Parathyroid adenoma (tissue), 2 donors: ENCODE results near the gene PFKFB2.

Experiments
- H2AFZ ChIP-seq: fragments of 300-600 bp; sonication (generic); one replicate; pipeline ENCODE4 v1.7.0; 2017; ENCODE audit warnings: antibody characterized with exemption, mild to moderate bottlenecking
- H3K27ac ChIP-seq: fragments of 300-600 bp; sonication (generic); one replicate; pipeline ENCODE4 v1.7.0; 2017
- H3K27me3 ChIP-seq: fragments of 300-600 bp; sonication (generic); one replicate; pipeline ENCODE4 v1.7.0; 2017; ENCODE audit warnings: low read length; ENCODE audit not compliant: control insufficient read depth, insufficient read depth
- H3K36me3 ChIP-seq: fragments of 300-600 bp; sonication (generic); one replicate; pipeline ENCODE4 v1.7.0; 2017; ENCODE audit warnings: low read length; ENCODE audit not compliant: control insufficient read depth, insufficient read depth
- H3K4me1 ChIP-seq: fragments of 300-600 bp; sonication (generic); one replicate; pipeline ENCODE4 v1.7.0; 2017; ENCODE audit warnings: control low read depth
- H3K4me2 ChIP-seq: fragments of 300-600 bp; sonication (generic); one replicate; pipeline ENCODE4 v1.7.0; 2017; ENCODE audit warnings: low read length
- H3K4me3 ChIP-seq: fragments of 300-600 bp; sonication (generic); one replicate; pipeline ENCODE4 v1.7.0; 2017; ENCODE audit warnings: low read depth, low read length
- H3K79me2 ChIP-seq: fragments of 300-600 bp; sonication (generic); one replicate; pipeline ENCODE4 v1.7.0; 2017; ENCODE audit warnings: control low read depth
- H3K9ac ChIP-seq: fragments of 300-600 bp; sonication (generic); one replicate; pipeline ENCODE4 v1.7.0; 2017; ENCODE audit warnings: mild to moderate bottlenecking
- H3K9me3 ChIP-seq: fragments of 300-600 bp; sonication (generic); one replicate; pipeline ENCODE4 v1.7.0; 2017; ENCODE audit warnings: low read length; ENCODE audit not compliant: control insufficient read depth
- TF ChIP-seq, protein P1 (sequence below): fragments of 300-600 bp; sonication (generic); IDR thresholded peaks from one replicate; pipeline ENCODE4 v1.7.0; 2017; ENCODE audit warnings: antibody characterized with exemption, mild to moderate bottlenecking
- donor health status: primary hyperparathyroidism.

PFKFB2 gene

DNA sequence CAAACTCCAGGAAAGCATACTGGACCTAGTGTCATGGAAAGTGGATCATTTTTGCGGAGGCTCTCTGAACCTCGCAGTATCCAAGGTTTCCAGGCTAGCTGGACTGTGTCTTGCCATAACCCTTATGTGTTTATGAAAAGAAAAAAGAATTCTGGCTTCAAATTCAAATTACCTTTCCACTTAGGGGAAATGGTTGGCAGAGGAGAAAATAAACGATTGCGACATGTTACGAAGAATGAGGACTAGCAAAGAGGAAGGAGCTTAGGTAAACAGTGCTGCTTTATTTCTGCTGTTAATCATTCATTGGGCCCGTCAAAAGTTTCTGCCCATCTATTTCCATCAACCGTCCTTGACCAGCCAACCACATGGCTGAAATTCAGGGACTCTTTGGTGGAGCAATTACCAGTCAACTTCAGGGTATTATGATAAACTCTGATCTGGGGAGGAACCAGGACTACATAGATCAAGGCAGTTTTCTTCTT lies 50.9 kb downstream of the PFKFB2 start, which contains the start of gene C4BPA:
Gene C4BPA, plus strand, starts transcription at position 342 of the 482 bp plus-strand sequence. CDS start 8,793 bp downstream, outside the sequence.
- Histone ChIP-seq H3K36me3 (no peaks in the 10 kb centered on the region), H3K4me1 (no peaks in the 10 kb centered on the region), H3K4me3 (no peak within 1 kb of the TSS), H3K27ac (no peak within 1 kb of the TSS), H3K4me2 (no peak within 1 kb of the TSS), H3K79me2 (no peaks in the 10 kb centered on the region), H3K9me3 (no peaks in the 10 kb centered on the region), H2AFZ (no peak within 1 kb of the TSS), H3K27me3 (no peaks in the 10 kb centered on the region), H3K9ac (no peak within 1 kb of the TSS)
- TF ChIP-seq, protein P1, sequence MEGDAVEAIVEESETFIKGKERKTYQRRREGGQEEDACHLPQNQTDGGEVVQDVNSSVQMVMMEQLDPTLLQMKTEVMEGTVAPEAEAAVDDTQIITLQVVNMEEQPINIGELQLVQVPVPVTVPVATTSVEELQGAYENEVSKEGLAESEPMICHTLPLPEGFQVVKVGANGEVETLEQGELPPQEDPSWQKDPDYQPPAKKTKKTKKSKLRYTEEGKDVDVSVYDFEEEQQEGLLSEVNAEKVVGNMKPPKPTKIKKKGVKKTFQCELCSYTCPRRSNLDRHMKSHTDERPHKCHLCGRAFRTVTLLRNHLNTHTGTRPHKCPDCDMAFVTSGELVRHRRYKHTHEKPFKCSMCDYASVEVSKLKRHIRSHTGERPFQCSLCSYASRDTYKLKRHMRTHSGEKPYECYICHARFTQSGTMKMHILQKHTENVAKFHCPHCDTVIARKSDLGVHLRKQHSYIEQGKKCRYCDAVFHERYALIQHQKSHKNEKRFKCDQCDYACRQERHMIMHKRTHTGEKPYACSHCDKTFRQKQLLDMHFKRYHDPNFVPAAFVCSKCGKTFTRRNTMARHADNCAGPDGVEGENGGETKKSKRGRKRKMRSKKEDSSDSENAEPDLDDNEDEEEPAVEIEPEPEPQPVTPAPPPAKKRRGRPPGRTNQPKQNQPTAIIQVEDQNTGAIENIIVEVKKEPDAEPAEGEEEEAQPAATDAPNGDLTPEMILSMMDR, result no peak

DNA sequence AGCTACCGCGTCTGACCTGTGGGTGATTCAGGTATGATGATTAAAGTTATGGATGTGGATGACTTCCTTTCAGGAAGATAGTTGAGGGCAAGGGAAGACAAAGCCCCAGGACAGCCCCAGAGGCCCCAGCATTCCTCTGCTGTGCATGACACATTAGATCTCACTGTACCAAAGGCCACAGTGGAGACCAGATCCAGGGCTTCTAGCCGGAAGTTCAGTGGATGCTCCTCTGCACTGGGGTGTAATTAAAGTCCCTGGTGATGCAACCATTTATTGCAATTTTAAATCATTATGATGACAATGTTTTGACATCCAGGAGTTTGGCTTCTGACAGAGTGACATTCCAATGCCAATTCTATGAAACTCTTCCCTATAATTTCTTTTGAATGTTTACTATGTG lies 55.9 kb downstream of the PFKFB2 start:
- Histone ChIP-seq H3K4me2 (no peak overlapping the region), H3K27me3 (no peaks in the 10 kb centered on the region), H3K4me3 (no peak overlapping the region), H3K36me3 (no peaks in the 10 kb centered on the region), H2AFZ (no peak overlapping the region), H3K79me2 (no peaks in the 10 kb centered on the region), H3K9ac (no peak overlapping the region), H3K27ac (no peak overlapping the region), H3K9me3 (no peaks in the 10 kb centered on the region), H3K4me1 (no peaks in the 10 kb centered on the region)
- TF ChIP-seq, protein P1, result no peak

DNA sequence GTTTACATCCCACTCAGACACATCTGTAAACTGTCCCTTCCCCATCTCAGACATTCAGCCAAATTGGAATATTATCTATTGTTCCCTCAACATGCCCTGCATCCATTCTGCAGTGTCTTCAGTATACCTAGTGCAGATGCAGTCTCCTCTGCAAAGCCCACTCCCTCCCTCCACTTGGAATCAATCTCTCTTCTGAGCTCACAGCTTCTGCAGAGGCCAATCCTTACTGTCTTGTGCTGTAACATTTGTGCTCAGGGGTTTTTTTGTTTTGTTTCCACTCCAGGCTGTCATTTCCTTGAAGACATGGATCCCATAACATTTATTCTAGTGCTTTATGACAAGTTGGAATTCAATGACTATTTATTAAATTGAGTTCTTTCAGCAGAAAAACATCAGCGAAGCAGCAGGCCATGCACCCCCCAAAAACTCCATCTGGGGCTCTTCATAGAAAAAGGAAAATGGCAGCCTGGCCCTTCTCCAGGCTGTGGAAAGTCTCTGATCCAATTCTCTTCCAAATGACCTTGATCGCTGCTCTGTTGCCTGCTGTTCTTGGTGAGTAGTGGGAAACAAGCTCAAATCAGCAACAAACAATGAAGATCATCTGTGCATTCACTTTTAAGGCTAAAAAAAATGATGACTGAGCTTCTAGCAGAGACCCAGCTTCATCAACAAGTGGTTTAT lies 59.7 kb downstream of the PFKFB2 start:
- no peaks in the 10 kb centered on the region for H3K79me2 ChIP-seq
- TF ChIP-seq, protein P1, result no peak
- no peak overlapping the region for H2AFZ ChIP-seq
- H3K4me3 ChIP-seq, result no peak overlapping the region
- no peaks in the 10 kb centered on the region for H3K4me1 ChIP-seq
- H3K27me3 ChIP-seq, result no peaks in the 10 kb centered on the region
- H3K27ac ChIP-seq, result no peak overlapping the region
- no peak overlapping the region for H3K9ac ChIP-seq
- H3K4me2 ChIP-seq, result no peak overlapping the region
- H3K9me3 ChIP-seq, result no peaks in the 10 kb centered on the region
- H3K36me3 ChIP-seq, result no peaks in the 10 kb centered on the region

DNA sequence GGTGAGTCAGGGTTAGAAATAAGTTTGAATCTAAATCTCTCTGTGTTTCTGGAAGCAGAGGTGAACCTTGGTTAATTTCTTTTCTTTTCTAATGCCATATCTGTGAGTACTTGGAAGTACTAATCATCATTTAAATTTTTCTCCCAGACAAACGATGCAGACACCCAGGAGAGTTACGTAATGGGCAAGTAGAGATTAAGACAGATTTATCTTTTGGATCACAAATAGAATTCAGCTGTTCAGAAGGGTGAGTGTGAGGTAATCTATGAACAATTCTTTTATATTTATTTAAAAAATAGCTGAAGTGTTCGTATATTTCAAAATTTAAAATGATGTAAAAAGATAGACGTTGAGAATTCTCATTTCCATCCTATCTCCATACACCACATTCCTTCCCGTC lies 62.2 kb downstream of the PFKFB2 start:
- no peak overlapping the region for H2AFZ ChIP-seq
- H3K79me2 ChIP-seq, result no peaks in the 10 kb centered on the region
- no peak overlapping the region for H3K9ac ChIP-seq
- no peaks in the 10 kb centered on the region for H3K36me3 ChIP-seq
- H3K4me2 ChIP-seq, result no peak overlapping the region
- no peaks in the 10 kb centered on the region for H3K4me1 ChIP-seq
- no peak overlapping the region for H3K4me3 ChIP-seq
- TF ChIP-seq, protein P1, result no peak
- no peaks in the 10 kb centered on the region for H3K9me3 ChIP-seq
- H3K27ac ChIP-seq, result no peak overlapping the region
- no peaks in the 10 kb centered on the region for H3K27me3 ChIP-seq

DNA sequence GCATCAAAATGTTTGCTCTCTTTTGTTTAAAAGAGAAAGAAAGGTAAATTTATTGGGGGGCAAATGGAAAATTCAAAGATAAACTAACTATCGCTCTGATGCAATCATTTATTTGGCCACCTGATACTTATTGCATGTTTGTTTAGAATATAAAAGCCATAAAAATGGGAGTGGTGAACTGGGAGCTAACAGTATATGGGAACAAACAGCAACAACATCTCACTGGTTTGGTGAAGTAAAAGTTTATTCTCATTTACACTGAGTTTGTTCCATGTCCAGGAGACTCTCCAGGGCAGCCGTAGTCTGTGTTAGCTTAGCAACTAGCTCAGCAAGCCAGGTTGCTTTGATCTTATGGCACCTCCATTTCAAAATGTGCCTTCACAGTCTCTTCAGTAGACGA lies 71.3 kb downstream of the PFKFB2 start:
- H3K79me2 ChIP-seq, result no peaks in the 10 kb centered on the region
- H3K27me3 ChIP-seq, result no peaks in the 10 kb centered on the region
- H3K27ac ChIP-seq, result no peak overlapping the region
- no peak overlapping the region for H3K4me3 ChIP-seq
- H3K36me3 ChIP-seq, result no peaks in the 10 kb centered on the region
- H3K9me3 ChIP-seq, result peaks cover 4% of the 10 kb centered on the region
- no peaks in the 10 kb centered on the region for H3K4me1 ChIP-seq
- no peak overlapping the region for H3K4me2 ChIP-seq
- TF ChIP-seq, protein P1, result no peak
- no peak overlapping the region for H3K9ac ChIP-seq
- no peak overlapping the region for H2AFZ ChIP-seq
